HepG2 (cell line): ENCODE results near the gene ANKLE1. TPM values are rescaled to one million over a fixed set of nuclear protein-coding genes. Genes with fewer than 3 reads are reported as not detected.

Source experiments
- ARNT ChIP-seq: fragments of 450-650 bp; IDR thresholded peaks from 2 replicates; pipeline ENCODE4 v1.6.1; 2017
- CENPX ChIP-seq: sonication (generic); formaldehyde crosslinking; IDR thresholded peaks from 2 replicates; pipeline ENCODE4 v1.9.0; 2021; ENCODE audit warnings: mild to moderate bottlenecking, missing genetic modification reagents, moderate library complexity
- GABPA ChIP-seq, 2 experiments: IDR thresholded peaks; 2 replicates each; pipeline ENCODE4 v1.6.1; 2011 to 2016; ENCODE audit warnings: low read depth in 2 of 2, low read length in 1 of 2, missing biosample characterization in 1 of 2, missing genetic modification characterization in 1 of 2
- RARG ChIP-seq: sonication (generic); formaldehyde crosslinking; IDR thresholded peaks from 2 replicates; pipeline ENCODE4 v1.4.0; 2020; ENCODE audit warnings: low read depth, mild to moderate bottlenecking, missing genetic modification reagents
- SP2 ChIP-seq: sonication (generic); formaldehyde crosslinking; IDR thresholded peaks from 2 replicates; pipeline ENCODE4 v1.5.1; 2020; ENCODE audit warnings: mild to moderate bottlenecking, missing genetic modification reagents
- ZFYVE20 ChIP-seq: sonication (generic); formaldehyde crosslinking; IDR thresholded peaks from 2 replicates; pipeline ENCODE4 v1.8.0; 2023; ENCODE audit warnings: low read depth, mild to moderate bottlenecking, moderate library complexity, missing genetic modification reagents, borderline replicate concordance
- ZNF235 ChIP-seq: sonication (generic); formaldehyde crosslinking; IDR thresholded peaks from 2 replicates; pipeline ENCODE4 v1.8.1; 2023; ENCODE audit warnings: mild to moderate bottlenecking, missing genetic modification reagents, borderline replicate concordance
- ZNF737 ChIP-seq: sonication (generic); formaldehyde crosslinking; IDR thresholded peaks from 2 replicates; pipeline ENCODE4 v1.5.0; 2020; ENCODE audit warnings: missing genetic modification reagents, mild to moderate bottlenecking, borderline replicate concordance
- polyA plus RNA-seq, 8 experiments: library from polyadenylated mRNA; depleted of rRNA in 3 of 8; stranded (reverse) in 7 of 8; unstranded in 1 of 8; fragments of >200 nt; fragmentation: Illumina TruSeq in 4 of 8; extraction: Trizol in 4 of 8; gene quantifications; 2 replicates each; pipeline versions ENCODE4 v1.2.1 to v1.2.3, GENCODE V29; 2011 to 2016; ENCODE audit warnings: low read depth in 4 of 8, missing spikeins in 1 of 8, mixed read lengths in 1 of 8; ENCODE audit not compliant: insufficient read depth in 1 of 8
- total RNA-seq, 5 experiments: library from RNA; depleted of rRNA; stranded (reverse); fragments of >200 nt; fragmentation: Illumina TruSeq; extraction: Trizol; gene quantifications; 2 replicates each; pipeline ENCODE4 v1.2.3, GENCODE V29; 2016; ENCODE audit warnings: low read depth in 1 of 5
- TF ChIP-seq, protein P1 (sequence below): sonication (generic); formaldehyde crosslinking; IDR thresholded peaks from 2 replicates; pipeline ENCODE4 v1.5.0; 2020; ENCODE audit warnings: mild to moderate bottlenecking, missing genetic modification reagents, borderline replicate concordance
- TF ChIP-seq, protein P2 (sequence below): sonication (generic); formaldehyde crosslinking; IDR thresholded peaks from 2 replicates; pipeline ENCODE4 v1.5.0; 2020; ENCODE audit warnings: missing genetic modification reagents
- TF ChIP-seq, protein P3 (sequence below): sonication (generic); formaldehyde crosslinking; IDR thresholded peaks from 2 replicates; pipeline ENCODE4 v1.8.0; 2022; ENCODE audit warnings: missing genetic modification reagents, mild to moderate bottlenecking, inconsistent platforms, borderline replicate concordance
- TF ChIP-seq, protein P4 (sequence below): sonication (generic); formaldehyde crosslinking; IDR thresholded peaks from 2 replicates; pipeline ENCODE4 v1.9.0; 2021; ENCODE audit warnings: missing genetic modification reagents, mild to moderate bottlenecking, borderline replicate concordance
- TF ChIP-seq, protein P5 (sequence below): sonication (generic); formaldehyde crosslinking; IDR thresholded peaks from 2 replicates; pipeline ENCODE4 v1.8.0; 2022; ENCODE audit warnings: mild to moderate bottlenecking, missing genetic modification reagents, borderline replicate concordance

ANKLE1 gene
- total and polyA plus RNA-seq, 2 of the 13 experiments (the other 11 are each of a cell fraction or from before 2014, with no cell fraction given), result 0.69 to 1.5 TPM

DNA sequence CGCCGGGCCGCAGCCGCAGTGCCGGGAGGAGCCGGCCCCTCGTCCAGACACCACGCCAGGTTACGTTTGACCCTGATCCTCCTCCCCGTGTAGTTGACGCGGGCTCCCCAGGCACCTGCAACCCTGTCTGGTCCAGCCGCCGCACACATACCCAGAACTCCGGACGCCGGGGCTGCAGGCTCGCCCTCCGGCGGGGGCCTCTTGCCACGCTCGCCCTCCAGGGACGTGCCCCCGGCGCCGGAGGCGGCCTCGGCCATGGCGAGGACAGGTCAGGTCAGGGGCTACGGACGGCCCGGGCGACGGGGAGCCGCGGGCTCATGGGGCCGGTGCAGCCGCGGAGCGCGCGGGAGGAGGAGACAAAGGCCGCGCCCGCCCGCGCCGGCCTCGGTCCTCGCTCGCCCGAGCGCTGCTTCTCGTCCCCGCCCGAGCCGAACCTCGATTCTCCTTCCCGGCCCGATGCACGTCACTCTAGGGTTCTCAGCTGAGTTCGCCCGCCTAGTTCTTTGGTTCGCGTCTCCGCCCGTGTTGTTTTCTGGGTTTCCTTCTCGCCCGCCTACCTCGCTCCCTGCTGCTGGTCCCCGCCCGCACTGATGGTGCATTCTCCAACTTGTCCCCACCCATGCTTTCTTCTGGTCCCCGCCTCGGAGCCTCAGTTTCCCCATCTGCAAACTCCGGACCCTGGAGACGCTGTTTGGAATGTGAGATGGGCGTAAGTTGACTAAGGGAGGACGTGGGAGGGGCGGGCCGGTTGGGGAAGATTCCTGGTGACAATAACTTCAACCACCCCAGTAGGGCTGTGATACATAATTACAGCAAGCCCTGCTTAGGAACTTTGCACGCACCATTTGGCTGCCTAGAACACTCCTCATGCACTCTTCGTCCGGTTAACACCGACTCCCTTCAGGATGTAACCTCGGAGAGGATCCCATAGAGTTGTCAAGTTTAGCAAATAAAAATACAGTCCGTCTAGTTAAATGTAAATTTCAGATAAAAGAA, 53.0 kb downstream of the ANKLE1 start, which contains the start of gene ANO8 (continued):
- TF ChIP-seq, protein P1, sequence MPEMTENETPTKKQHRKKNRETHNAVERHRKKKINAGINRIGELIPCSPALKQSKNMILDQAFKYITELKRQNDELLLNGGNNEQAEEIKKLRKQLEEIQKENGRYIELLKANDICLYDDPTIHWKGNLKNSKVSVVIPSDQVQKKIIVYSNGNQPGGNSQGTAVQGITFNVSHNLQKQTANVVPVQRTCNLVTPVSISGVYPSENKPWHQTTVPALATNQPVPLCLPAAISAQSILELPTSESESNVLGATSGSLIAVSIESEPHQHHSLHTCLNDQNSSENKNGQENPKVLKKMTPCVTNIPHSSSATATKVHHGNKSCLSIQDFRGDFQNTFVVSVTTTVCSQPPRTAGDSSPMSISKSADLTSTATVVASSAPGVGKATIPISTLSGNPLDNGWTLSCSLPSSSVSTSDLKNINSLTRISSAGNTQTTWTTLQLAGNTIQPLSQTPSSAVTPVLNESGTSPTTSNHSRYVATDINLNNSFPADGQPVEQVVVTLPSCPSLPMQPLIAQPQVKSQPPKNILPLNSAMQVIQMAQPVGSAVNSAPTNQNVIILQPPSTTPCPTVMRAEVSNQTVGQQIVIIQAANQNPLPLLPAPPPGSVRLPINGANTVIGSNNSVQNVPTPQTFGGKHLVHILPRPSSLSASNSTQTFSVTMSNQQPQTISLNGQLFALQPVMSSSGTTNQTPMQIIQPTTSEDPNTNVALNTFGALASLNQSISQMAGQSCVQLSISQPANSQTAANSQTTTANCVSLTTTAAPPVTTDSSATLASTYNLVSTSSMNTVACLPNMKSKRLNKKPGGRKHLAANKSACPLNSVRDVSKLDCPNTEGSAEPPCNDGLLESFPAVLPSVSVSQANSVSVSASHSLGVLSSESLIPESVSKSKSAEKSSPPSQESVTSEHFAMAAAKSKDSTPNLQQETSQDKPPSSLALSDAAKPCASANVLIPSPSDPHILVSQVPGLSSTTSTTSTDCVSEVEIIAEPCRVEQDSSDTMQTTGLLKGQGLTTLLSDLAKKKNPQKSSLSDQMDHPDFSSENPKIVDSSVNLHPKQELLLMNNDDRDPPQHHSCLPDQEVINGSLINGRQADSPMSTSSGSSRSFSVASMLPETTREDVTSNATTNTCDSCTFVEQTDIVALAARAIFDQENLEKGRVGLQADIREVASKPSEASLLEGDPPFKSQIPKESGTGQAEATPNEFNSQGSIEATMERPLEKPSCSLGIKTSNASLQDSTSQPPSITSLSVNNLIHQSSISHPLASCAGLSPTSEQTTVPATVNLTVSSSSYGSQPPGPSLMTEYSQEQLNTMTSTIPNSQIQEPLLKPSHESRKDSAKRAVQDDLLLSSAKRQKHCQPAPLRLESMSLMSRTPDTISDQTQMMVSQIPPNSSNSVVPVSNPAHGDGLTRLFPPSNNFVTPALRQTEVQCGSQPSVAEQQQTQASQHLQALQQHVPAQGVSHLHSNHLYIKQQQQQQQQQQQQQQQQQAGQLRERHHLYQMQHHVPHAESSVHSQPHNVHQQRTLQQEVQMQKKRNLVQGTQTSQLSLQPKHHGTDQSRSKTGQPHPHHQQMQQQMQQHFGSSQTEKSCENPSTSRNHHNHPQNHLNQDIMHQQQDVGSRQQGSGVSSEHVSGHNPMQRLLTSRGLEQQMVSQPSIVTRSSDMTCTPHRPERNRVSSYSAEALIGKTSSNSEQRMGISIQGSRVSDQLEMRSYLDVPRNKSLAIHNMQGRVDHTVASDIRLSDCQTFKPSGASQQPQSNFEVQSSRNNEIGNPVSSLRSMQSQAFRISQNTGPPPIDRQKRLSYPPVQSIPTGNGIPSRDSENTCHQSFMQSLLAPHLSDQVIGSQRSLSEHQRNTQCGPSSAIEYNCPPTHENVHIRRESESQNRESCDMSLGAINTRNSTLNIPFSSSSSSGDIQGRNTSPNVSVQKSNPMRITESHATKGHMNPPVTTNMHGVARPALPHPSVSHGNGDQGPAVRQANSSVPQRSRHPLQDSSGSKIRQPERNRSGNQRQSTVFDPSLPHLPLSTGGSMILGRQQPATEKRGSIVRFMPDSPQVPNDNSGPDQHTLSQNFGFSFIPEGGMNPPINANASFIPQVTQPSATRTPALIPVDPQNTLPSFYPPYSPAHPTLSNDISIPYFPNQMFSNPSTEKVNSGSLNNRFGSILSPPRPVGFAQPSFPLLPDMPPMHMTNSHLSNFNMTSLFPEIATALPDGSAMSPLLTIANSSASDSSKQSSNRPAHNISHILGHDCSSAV, result no peak
- TF ChIP-seq, protein P2, sequence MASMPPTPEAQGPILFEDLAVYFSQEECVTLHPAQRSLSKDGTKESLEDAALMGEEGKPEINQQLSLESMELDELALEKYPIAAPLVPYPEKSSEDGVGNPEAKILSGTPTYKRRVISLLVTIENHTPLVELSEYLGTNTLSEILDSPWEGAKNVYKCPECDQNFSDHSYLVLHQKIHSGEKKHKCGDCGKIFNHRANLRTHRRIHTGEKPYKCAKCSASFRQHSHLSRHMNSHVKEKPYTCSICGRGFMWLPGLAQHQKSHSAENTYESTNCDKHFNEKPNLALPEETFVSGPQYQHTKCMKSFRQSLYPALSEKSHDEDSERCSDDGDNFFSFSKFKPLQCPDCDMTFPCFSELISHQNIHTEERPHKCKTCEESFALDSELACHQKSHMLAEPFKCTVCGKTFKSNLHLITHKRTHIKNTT, result no peak
- TF ChIP-seq GABPA (IDR thresholded peaks at IDR 0.05; ENCODE audit: low read depth, low read length) (no peak), GABPA (CRISPR knock-in tag; IDR thresholded peaks at IDR 0.05; ENCODE audit: low read depth) (peak; percentile 56; the same call in 1 of the 2 replicates), ZNF235 (CRISPR knock-in tag) (peak; percentile 79; the same call in 1 of the 2 replicates), ZNF737 (CRISPR knock-in tag) (no peak), ARNT (no peak), SP2 (CRISPR knock-in tag) (peak; percentile 66), RARG (no peak), ZFYVE20 (no peak), CENPX (no peak)
- TF ChIP-seq, protein P3, sequence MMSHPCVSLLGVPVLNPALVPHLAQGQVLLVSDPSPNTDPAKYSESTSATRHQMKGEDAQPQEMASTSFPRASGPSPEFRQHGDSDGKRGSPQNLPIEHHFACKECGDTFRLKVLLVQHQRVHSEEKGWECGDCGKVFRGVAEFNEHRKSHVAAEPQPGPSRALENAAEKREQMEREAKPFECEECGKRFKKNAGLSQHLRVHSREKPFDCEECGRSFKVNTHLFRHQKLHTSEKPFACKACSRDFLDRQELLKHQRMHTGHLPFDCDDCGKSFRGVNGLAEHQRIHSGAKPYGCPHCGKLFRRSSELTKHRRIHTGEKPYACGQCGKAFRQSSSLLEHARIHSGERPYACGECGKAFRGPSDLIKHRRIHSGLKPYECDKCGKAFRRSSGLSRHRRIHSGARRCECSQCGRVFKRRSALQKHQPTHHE, result no peak
- TF ChIP-seq, protein P4, sequence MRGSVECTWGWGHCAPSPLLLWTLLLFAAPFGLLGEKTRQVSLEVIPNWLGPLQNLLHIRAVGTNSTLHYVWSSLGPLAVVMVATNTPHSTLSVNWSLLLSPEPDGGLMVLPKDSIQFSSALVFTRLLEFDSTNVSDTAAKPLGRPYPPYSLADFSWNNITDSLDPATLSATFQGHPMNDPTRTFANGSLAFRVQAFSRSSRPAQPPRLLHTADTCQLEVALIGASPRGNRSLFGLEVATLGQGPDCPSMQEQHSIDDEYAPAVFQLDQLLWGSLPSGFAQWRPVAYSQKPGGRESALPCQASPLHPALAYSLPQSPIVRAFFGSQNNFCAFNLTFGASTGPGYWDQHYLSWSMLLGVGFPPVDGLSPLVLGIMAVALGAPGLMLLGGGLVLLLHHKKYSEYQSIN, result no peak
- TF ChIP-seq, protein P5, sequence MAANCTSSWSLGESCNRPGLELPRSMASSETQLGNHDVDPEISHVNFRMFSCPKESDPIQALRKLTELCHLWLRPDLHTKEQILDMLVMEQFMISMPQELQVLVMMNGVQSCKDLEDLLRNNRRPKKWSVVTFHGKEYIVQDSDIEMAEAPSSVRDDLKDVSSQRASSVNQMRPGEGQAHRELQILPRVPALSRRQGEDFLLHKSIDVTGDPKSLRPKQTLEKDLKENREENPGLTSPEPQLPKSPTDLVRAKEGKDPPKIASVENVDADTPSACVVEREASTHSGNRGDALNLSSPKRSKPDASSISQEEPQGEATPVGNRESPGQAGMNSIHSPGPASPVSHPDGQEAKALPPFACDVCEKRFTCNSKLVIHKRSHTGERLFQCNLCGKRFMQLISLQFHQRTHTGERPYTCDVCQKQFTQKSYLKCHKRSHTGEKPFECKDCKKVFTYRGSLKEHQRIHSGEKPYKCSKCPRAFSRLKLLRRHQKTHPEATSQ (CRISPR knock-in tag), result no peak
